TTC549 (cell line): ENCODE results near the gene CENPV.

ENCODE experiments used
- FAIRE-seq: peaks from 2 replicates; lab custom pipeline; 2012; peaks lifted over from hg19 to GRCh38; lab: Jason Lieb, UNC

Gene CENPV

DNA sequence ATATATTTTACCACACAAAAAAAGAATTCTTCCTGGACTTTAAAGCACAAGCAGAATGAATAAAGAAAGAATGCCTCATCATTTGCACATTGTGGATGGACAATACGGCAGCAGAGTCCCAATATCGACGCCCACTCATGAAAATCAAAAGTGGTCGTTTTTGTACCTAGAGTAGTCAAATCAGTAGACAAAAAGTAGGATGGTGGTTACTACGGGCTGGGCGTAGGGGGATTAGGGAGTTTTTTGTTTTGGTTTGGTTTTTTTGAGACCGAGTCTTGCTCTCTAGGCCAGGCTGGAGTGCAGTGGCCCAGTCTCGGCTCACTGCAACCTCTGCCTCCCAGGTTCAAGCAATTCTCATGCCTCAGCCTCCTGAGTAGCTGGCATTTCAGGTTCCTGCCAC is 8.6 kb upstream of the CENPV start:
- FAIRE-seq: no peak

DNA sequence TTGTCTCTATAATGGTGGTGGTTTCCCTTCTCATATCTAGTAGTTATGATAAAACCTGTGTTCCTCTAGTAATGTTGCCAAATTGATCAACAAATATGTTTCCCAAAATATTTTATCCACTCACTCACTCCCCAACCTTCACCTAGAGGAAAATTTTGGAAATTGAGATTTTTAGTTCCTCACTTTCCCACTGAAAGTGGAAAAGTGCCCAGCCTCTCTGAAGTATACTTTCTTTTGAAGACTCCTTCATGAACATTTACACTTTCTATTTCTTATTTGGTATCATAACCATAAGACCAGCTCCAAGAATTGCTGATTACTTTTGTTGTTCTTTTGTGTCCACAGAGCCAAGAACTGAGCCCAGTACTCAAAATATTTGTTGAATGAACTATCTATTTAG is 5.1 kb upstream of the CENPV start:
- no peak for FAIRE-seq

- FAIRE-seq: no peak
These were observed 1.3 kb upstream of the CENPV start for GRCh38 chr17:16354585-16354984.

GRCh38 chr17:16352667-16353316 is 477 bp downstream of the CENPV start:
- no peak for FAIRE-seq

GRCh38 chr17:16352303-16352666 is 984 bp downstream of the CENPV start:
- no peak for FAIRE-seq

- no peak for FAIRE-seq
These were observed 1.4 kb downstream of the CENPV start for GRCh38 chr17:16351831-16352230.

DNA sequence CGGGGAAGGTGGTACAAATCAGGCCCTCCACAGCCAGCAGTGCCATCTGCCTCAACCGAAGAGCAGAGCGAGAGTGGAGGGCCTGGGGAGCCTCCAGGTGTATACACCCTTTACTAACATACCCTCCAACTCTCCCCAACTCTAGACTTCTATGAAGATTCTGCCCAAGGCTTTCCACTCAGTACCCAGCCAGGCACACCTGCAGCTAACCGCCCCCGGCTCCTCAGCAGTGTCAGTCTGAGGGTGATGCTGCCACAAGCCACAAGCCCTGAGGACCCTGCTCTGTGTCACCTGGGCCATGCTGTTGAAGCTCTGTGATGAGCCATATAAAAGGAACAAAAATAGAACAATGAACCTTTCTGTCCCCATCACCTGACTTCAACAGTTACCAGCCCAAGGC is 3.8 kb downstream of the CENPV start:
- FAIRE-seq: no peak

GRCh38 chr17:16348586-16348985 is 4.7 kb downstream of the CENPV start:
- FAIRE-seq: no peak

DNA sequence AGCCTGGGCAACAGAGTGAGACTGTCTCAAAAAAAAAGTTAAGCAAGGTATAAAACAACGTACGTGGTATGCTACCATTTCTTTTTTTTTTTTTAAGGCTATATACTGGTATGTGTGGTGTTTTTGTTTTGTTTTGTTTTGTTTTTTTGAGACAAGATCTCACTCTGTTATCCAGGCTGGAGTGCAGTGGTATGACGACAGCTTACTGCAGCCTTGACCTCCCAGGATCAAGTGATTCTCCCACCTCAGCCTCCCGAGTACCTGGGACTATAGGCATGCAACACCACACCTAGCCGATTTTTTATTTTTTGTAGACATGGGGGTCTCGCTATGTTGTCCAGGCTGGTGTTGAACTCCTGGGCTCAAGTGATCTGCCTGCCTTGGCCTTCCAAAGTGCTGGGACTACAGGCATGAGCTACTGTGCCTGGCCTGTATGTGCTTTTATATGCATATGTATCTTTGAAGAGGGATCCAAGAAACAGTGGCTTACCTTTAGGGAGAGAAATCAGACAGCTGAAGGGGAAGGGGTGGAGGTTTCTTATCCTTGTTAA is 6.5 kb downstream of the CENPV start:
- no peak for FAIRE-seq

GRCh38 chr17:16345565-16345964 is 7.7 kb downstream of the CENPV start:
- no peak for FAIRE-seq

- no peak for FAIRE-seq
These were observed 9.7 kb downstream of the CENPV start for GRCh38 chr17:16343569-16343968.

DNA sequence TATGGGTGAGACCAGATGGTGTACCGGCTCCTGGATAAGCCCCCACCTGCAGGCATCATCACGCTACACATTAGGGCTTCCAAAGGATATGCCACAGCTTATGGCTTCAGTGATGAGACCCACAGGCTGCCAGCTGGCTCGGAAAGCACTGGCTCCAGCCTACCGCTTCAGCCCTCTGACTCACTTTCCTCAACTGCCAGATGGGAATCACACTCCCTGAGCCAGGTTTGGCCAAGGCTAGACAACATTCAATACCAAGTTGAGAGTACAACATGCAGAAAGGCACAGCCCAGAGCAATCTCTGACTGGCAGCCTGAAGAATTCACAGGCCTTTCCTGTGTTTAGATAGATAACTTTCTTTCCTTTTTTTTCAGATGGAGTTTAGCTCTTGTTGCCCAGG is 10.3 kb downstream of the CENPV start:
- no peak for FAIRE-seq

GRCh38 chr17:16339959-16340358 is 13.3 kb downstream of the CENPV start:
- FAIRE-seq: no peak

GRCh38 chr17:16339402-16339801 is 13.9 kb downstream of the CENPV start:
- FAIRE-seq: no peak

GRCh38 chr17:16338391-16338790 is 14.9 kb downstream of the CENPV start:
- FAIRE-seq: no peak

GRCh38 chr17:16329519-16330271 is 23.6 kb downstream of the CENPV start:
- FAIRE-seq: no peak

DNA sequence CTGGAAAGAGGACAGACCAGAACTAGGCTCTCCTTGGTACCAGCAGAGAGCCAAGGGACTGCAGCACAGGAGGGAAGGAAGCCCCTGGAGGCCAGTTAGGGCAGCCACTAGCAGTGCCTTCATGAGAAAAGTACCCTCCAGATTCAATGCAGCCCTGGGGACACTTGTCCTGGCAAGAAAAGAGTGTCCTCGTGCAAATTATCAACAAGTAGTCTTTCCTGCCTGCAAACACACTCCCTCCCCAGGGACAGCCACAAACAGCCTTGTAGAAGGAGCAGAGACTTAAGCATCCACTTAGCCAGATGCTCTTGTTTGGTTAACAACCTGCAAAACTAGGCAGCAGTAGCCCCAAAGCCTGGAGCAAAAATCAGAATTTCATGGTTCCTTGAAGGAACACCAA is 24.3 kb downstream of the CENPV start:
- FAIRE-seq: no peak

GRCh38 chr17:16327018-16327417 is 26.3 kb downstream of the CENPV start:
- no peak for FAIRE-seq

- FAIRE-seq: no peak
These were observed 27.3 kb downstream of the CENPV start for GRCh38 chr17:16325964-16326363.

- no peak for FAIRE-seq
These were observed 30.6 kb downstream of the CENPV start for GRCh38 chr17:16322636-16323035.

DNA sequence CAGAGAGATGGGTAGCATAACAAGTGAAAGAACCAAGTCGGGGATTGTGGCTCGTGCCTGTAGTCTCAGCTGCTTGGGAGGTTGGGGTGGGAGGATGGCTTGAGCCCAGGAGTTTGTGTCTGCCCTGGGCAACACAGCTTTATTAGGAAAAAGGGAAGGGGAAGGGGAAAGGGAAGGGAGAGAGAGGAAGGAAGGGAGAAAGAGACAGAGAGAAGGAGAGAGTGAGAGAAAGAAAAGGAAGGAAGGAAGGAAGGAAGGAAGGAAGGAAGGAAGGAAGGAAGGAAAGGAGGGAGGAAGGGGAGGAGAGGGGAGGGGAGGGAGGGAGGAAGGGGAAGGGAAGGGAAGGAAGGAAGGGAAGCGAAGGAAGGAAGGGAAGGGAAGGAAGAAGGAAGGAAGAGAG is 33.3 kb downstream of the CENPV start:
- no peak for FAIRE-seq

DNA sequence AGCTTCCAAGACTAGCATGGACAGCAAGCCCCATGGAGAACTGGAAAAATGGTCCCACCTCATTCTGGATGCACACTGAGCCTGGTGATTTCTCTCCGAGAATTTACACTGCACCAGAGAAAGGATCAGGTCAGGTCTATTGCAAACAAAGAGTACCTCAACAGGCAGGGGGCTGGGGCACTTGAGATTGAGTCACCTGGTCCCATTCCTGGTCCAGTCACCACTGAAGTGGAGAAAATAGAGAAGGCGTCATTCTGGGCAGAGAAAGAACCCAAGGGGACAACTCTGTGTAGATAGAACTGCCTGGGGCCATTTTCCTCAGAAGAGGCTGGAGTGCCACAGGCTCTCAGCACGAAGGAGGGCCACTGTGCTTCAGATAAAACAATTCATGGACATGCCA is 38.4 kb downstream of the CENPV start:
- no peak for FAIRE-seq

DNA sequence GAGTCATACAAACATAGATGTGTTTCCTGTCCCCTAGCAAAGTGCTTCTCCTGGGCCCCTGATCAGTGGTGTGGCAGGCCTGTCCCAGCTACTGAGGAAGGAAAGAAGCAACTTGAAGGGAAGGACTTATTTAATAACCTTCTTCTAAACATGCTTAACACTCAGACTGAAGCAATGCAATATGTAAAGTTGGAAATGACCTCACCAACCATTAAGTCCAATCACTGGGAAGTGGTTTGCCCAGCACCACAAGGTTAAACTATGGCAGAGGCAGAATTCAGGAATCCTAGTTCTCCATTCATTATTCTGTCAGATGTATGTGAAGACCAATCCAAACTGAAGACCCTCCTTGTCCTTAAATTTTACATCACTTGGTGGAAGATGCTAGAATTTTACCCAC is 39.1 kb downstream of the CENPV start:
- FAIRE-seq: no peak
